Measurements from ENCODE around the gene FBXW9.
A peak's percentile ranks its signal among the peaks of the same experiment; 100 is the strongest.
"Not testable (repeated sequence)": the region's sequence is repeated elsewhere in the genome, so short reads cannot be mapped to it uniquely, and the experiment has no call there.

Gene FBXW9

DNA sequence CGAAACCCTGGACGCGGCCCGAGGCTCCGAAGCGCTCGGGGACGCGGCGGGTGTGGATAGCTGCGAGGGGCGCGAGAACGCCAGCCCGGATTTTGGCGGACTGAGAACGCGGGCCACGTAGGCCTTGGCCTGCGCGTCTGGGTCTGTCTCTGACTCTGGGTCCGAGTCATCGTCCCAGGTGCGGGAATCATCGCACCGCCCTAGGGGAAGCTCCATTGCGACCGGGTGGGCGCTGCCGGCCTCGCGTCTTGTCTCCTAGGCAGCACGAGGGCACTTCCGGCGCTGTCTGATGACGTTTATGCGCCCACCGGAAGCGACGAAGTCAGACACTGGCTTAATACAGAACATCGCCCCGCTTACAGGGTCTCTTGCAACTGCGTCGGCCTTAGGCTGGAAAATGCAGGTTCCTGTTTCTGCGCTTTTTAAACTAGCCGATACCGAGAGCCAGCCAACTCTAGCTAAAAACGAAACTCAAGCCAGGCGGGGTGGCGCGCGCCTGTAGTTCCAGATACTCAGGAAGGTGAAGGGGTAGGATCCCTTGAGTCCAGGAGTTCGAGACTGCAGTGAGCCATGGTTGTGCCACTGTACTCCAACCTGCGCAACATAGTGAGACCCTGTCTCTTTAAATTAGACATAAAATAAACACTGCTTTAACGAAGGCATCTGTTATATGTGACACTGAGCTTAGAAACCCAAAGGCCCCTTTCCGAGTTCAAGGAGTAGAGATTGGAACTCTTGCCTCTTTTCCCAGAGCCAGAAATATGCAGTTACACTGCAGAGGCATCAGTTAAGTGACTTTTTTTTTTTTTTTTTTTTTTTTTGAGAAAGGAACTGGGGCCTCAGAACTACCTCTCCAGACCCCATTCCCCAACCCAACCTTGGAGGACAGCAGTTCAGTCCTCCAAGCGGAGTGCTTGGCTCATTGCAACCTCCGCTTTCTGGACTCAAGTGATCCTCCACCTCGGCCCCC is at the start of gene FBXW9:
TSS of gene FBXW9 (minus strand) at position 266 of the 970 bp plus-strand sequence. CDS start at position 216, 50 bp downstream.
- in situ Hi-C loops (cut with HindIII; ENCODE audit: low pct_ligation_motif_present, low pct_unique_long_range_greater_than_20kb, low sequenced_read_pairs) = no loop called here
- peak; percentile 92 for DNase-seq

DNA sequence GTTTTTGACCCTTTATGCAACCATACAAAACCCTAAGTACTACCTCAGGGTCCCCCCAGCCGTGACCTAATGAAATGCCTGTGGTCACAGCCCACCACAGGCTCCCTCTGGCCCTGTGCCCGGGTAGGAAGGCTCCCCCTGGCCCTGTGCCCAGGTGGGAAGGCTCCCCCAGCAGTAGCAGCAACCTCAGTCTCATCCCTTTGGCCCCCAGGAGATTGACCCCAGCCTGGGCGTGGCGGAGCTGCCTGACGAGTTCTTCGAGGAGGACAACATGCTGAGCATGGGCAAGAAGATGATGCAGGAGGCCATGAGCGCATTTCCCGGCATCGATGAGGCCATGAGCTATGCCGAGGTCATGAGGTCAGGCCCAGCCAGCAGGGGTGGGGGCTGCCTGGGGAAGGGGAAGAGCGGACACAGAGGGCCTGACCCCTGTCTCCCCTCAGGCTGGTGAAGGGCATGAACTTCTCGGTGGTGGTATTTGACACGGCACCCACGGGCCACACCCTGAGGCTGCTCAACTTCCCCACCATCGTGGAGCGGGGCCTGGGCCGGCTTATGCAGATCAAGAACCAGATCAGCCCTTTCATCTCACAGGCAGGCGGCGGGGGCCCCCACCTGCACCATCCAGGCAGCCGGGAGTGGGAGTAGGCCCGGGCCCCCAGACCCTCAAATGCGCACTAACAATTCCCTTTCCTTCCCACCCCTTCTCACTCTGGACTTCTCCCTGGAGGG is 48.9 kb upstream of the FBXW9 start:
- peak; percentile 29 for DNase-seq
- in situ Hi-C loops (cut with HindIII; ENCODE audit: low pct_ligation_motif_present, low pct_unique_long_range_greater_than_20kb, low sequenced_read_pairs) = no loop called here

DNA sequence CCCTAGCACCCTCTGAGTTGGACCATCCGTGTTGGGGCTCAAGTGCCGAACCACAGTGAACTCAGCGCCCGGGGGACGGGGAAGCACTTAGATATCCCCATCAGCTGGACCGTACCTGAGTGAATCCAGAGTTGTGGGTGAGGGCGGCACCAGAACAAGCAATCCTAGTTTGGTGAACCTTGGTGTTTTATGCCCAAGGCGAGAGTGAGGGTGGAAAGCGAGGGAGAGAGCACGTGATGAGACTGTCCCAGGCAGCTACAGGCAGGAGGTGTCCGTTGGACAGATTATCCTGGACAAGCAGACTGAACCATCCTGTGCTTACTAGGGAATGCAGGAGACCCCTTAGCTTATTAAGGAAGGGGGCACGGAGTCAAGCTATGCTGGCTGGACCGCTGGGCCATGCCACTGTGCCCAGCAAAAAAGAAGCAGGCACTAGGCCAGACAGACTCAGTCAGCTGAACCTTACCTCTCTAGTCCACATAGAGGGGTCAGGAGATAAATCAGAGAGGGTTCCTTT is 41.5 kb upstream of the FBXW9 start:
- no peak for DNase-seq
- in situ Hi-C loops (cut with HindIII; ENCODE audit: low pct_ligation_motif_present, low pct_unique_long_range_greater_than_20kb, low sequenced_read_pairs) = no loop called here

DNA sequence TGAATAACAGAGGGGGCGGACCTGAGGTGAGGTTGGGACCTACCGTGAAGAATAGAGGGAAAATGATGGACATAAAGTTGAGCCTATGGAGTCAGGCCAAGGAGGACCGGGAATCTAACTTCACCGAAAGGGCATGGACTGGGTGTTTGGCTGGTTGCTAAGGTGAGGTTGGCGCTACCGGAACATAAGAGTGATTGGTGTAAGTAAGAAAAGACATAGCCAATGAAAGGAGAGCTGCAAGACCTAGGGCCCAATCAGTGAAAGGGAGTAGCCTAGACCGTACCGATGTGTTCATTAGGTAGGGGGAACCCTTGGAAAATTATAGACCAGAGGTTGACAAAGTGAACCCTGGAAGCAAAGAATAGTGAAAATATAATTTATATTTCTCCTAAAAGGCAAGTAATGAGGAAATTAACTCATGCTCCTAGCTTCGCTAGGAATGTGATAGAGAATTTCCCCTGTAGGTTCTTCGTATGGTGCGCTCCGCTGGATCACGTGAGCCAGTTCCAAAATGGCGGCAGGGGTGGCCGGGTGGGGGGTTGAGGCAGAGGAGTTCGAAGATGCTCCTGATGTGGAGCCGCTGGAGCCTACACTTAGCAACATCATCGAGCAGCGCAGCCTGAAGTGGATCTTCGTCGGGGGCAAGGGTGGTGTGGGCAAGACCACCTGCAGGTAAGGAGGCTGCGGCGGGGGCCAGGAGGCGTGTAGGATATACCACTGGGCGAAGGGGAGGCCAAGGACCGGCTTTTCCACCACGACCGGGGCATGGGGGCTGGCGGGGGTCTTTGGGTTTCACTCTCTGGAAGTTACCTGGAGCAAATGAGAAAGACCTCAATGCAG is 40.8 kb upstream of the FBXW9 start, which contains the start of gene GET3:
TSS of gene GET3 (plus strand) at position 503 of the 840 bp plus-strand sequence. CDS start at position 512, 9 bp downstream.
- in situ Hi-C loops (cut with HindIII; ENCODE audit: low pct_ligation_motif_present, low pct_unique_long_range_greater_than_20kb, low sequenced_read_pairs) = no loop called here
- DNase-seq = peak; percentile 99

DNA sequence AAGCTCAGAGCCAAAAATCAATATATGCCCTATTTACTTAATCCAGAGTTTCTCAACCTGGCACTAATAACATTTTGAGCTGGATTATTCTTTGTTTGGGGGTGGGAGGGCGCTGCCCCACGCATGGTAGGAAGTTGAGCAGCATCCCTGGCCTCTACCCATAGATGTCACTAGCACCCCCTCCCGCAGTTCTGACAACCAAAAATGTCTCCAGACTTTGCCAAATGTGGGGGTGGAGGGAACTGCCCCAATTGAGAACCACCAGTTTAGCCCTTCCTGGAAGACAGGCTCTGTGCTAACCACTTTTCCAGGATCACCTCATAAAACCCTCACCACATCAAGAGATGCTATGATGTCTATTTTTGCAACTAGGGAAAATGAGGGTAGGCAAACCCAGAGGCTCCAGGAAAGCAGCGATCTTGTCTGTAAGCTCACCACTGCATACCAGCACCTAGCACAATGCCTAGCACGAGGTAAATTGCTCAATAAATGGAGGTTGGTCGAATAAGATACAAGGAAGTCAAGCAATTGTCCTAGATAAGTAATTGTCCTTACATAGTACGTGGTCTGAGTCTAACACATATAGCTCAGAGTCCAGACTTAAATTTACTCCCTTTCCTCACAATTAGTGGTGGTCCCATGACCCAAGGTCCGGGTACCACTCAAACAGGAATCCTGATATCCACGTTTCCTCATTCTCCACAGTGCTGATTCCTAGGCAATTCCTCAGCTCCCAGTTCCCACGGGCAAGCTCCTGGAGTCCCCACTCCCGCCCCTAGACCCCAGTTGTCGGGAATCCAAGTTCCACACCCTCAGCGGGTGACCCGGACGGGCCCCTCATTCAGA is 37.2 kb upstream of the FBXW9 start:
- in situ Hi-C loops (cut with HindIII; ENCODE audit: low pct_ligation_motif_present, low pct_unique_long_range_greater_than_20kb, low sequenced_read_pairs) = no loop called here
- peak; percentile 34 for DNase-seq

DNA sequence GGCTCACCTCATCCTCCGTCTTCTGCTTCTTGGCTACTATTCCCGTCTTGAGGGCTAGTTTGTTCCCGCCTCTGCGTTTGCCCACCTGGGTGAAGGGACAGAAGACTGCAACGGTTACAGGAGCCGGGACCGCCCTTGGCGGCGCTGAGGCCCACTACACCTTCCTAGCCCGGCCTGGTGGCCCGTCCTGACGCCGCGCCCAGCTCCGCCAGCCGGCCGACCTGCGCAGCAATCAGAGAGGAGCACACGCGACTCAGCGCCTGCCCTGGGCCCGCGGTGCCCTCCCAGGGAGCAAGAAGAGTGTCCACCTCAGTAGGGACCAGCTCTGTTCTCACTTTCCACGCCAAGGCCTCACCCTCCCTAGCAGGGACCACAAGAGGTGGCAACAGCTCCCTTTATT is 34.9 kb upstream of the FBXW9 start:
- no peak for DNase-seq
- in situ Hi-C loops (cut with HindIII; ENCODE audit: low pct_ligation_motif_present, low pct_unique_long_range_greater_than_20kb, low sequenced_read_pairs) = no loop called here

DNA sequence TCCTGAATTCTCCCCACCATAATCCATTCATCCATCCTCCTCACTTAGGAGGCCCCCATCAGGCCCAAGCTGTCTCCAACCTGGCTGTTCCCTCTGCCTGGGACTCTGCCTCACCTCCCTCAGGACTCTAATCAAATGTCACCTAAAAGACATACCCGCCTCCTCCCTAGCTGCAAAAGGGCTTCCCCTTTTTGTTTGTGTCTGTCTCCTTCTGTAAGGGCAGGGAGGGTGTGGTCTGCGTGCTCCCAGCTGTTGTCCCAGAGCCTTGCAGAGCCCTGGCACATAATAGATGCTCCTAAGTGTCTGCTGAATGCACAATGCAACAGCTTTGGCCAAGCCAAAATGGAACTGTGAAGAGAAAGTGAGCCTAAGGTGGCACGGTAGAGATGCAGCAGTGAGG is 33.6 kb upstream of the FBXW9 start:
- in situ Hi-C loops (cut with HindIII; ENCODE audit: low pct_ligation_motif_present, low pct_unique_long_range_greater_than_20kb, low sequenced_read_pairs) = no loop called here
- no peak for DNase-seq

DNA sequence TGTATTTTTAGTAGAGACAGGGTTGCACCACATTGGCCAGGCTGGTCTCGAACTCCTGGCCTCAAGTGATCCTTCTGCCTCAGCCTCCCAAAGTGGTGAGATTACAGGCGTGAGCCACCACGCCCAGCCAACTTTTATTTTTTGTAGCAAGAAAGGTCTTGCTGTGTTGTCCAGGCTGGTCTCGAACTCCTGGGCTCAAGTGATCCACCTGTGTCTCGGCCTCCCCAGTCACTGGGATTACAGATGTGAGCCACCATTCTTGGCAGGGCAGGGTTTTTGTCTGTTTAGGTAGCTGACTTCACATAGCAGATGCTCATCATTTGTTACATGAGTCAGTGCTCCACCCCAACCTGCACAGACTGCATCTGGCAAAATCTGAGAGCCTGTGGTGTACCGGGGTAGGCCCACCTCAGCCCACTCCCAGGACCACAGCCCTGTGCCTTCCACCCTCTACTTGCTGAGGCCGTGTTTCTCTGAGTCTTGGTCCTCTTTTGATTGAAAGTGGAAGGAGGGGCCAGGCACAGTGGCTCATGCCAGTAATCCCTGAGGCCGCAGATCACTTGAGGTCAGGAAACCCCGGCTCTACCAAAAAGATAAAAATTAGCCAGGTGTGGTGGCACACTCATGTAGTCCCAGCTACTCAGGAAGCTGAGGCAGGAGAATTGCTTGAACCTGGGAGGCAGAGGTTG is 31.5 kb upstream of the FBXW9 start:
- no peak for DNase-seq
- in situ Hi-C loops (cut with HindIII; ENCODE audit: low pct_ligation_motif_present, low pct_unique_long_range_greater_than_20kb, low sequenced_read_pairs) = no loop called here

DNA sequence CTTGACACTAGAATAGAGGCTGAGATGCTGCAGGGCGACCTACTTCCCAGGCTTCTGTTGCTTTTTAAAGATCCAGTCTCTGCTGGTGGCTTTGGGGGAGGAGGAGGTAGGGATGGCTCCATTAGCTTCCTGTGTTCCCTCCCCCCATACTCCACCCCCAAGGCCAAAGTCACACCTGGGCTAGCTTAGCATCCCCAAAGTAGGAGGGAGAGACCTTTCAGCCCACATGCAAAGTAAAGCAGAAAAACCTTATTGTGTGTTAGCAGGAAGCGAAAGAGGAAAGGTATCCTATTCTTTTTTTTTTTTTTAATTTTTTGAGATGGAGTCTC is 30.5 kb upstream of the FBXW9 start:
- no peak for DNase-seq
- in situ Hi-C loops (cut with HindIII; ENCODE audit: low pct_ligation_motif_present, low pct_unique_long_range_greater_than_20kb, low sequenced_read_pairs) = no loop called here

DNA sequence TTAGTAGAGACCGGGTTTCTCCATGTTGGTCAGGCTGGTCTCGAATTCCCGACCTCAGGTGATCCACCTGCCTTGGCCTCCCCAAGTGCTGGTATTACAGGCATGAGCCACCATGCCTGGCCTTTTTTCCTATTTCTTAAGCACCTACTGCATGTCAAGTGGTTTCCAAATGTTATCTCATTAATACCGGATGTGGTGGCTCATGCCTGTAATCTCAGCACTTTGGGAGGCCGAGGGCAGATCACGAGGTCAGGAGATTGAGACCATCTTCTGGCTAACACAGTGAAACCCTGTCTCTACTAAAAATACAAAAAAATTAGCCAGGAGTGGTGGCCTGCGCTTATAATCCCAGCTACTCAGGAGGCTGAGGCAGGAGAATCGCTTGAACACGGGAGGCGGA is 29.2 kb upstream of the FBXW9 start:
- in situ Hi-C loops (cut with HindIII; ENCODE audit: low pct_ligation_motif_present, low pct_unique_long_range_greater_than_20kb, low sequenced_read_pairs); DNase-seq: not testable (repeated sequence)

DNA sequence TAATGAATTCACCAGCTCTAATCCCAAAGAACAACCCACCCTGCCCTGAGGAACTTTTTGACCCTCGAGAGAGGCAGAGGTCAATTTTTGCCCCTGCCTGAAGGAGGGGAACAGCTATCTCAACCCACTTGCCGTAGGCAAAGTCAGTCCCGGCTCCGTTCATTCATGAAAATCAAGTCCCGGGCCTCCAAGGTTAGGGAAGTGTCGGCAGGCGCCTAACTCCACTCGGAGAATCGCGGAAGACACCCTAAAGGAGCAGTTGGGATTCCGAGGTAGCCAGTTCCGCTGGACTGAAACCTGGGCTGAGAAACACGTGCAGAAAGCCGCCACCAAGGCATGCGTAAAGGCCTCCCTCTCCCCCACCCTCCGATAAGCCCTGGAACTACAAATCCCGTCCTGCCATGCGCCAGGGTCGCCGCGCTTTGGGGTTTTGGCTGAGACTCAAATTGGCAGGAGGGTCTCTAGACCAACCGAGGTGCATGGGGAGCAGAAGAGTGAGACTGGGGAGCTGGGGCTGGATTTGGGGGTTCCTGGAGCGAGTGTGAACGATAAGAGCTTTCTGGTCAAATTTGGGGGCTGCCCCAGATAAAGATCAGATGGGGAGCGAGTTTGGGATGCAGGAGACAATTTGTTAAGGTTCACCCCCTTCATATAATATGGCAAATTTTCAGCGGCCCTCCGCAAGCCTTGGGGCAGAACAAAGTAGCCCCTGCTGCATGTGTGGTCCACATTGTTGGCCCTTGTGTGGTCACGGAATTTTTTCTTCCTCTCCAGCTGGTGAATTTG is 27.4 kb upstream of the FBXW9 start, which contains the start of gene TNPO2:
TSS of gene TNPO2 (minus strand) at position 292 of the 786 bp plus-strand sequence. CDS start 2,955 bp downstream, outside the sequence.
- in situ Hi-C loops (cut with HindIII; ENCODE audit: low pct_ligation_motif_present, low pct_unique_long_range_greater_than_20kb, low sequenced_read_pairs) = no loop called here

DNA sequence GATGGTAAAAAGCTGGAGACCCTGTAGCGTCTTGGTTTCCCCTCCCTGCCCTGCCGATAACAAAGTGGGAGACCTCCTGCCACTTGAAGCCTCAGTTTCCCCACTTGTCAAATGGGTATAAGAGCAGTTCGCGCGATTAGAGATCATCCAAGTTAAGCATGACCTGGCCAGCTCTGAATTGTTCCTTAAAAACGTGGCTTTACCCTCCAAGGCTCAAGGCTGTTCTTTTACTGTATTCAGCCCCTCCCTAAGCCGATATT is 26.9 kb upstream of the FBXW9 start:
- DNase-seq = peak; percentile 32
- in situ Hi-C loops (cut with HindIII; ENCODE audit: low pct_ligation_motif_present, low pct_unique_long_range_greater_than_20kb, low sequenced_read_pairs) = no loop called here

More for the DNA sequence above, 27.4 kb upstream of the FBXW9 start, which contains the start of gene TNPO2:
- DNase-seq = peak; percentile 67

DNA sequence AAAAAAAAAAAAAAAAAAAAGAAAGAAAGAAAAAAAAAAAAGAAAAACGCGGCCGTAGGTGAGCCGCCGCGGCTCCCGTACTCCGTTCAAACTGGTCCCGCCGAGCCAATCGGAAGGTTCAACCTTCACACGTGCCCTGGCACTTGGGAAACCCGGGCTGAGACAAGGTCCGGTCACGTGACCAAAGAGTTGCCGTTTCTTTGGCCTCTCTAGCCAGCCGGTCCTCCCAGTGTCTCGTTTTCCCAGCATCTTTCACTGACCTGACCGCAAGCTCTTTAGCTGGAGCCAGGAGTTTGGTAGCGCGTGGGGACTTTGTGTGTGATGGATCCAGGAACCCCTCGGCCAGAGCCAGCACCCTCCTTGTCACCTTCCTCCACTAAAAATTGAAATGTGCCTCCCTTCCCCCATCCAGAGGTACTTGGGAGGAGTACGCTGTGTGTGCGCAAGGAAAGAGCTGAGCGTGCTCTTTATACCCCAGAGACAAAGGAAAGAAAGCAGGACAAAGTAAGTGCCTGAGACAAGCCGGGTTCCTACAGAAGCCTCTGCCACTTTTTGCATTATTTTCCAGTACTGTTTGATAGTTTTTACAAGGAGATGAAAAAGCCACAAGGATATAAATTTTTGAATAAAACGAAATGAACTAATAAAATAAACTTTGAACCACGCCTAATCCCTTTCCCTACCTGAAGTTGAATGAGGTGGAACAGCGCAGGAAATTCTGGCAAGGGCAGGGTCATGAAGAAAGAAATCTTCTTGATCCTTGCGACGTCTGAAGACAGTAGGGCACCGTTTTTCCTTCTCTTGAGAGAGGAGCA is 26.3 kb upstream of the FBXW9 start:
- DNase-seq = peak; percentile 98
- in situ Hi-C loops (cut with HindIII; ENCODE audit: low pct_ligation_motif_present, low pct_unique_long_range_greater_than_20kb, low sequenced_read_pairs) = no loop called here

DNA sequence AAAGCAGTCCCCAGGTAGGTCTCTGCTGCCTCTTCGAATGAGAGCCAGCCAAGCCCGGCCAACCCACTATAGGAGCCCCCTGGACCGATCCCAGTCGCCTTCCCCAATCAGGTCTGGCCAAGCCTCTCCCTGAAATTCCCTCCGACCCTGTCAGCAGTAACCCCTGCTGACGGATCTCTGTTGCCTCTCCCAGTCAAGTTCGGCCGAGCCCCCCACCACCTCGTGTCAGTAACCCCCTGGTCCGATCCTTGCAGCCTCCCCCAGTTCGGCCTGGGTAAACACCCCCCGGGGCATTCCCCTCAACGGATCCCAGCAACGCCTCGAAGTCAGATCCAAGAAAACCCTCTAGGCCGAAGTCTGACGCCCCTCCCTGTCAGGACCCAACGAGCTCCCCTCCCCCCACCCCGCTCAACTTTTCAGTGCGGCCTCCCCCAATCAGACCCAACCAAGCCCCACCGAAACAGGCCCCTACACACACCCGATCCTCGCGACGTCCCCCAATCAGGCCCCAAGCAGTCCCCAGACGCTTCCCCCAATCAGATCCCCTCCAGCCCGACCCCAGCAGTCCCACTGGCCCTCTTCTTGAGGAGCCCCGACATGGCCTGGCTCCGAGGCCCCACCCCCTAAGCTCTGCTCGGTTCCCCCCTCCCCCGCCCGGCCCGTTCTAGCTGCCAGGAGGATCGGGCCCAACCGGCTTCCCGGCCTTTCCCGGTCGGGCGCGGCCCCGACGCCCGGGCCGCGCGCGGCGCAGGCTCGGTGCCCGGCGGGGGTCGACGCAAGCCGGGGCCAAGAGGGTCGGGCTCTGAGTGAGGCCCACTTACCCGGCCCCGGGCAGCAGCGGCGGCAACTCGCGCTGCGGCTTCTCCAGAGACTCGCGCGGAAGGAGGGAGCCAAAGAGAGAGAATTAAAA is 25.5 kb upstream of the FBXW9 start:
- peak; percentile 47 for DNase-seq
- in situ Hi-C loops (cut with HindIII; ENCODE audit: low pct_ligation_motif_present, low pct_unique_long_range_greater_than_20kb, low sequenced_read_pairs) = no loop called here
